H1 (cell line): ENCODE data around the gene ATF3. TPM values are rescaled to one million over a fixed set of nuclear protein-coding genes. Genes with fewer than 3 reads are reported as not detected.

Experiments
- CTCF ChIA-PET: fragments of 300-600 bp; sonication (Branson Sonifier 250); formaldehyde crosslinking; loops from one replicate; lab custom pipeline; 2021; ENCODE audit not compliant: partially characterized antibody; lab: Charles Lee
- POLR2A ChIA-PET: fragments of 300-600 bp; sonication (Branson Sonifier 250); formaldehyde crosslinking; loops from one replicate; lab custom pipeline; 2021; ENCODE audit warnings: inconsistent platforms; ENCODE audit not compliant: partially characterized antibody; lab: Charles Lee
- DNase-seq, 2 experiments: peaks; one replicate each; pipeline versions ENCODE4 v3.0.0 to v3.0.0-alpha.2; 2010 to 2022; ENCODE audit warnings: low spot score in 2 of 2, low read depth in 1 of 2, mixed read lengths in 1 of 2
- FAIRE-seq: peaks from 2 replicates; lab custom pipeline; 2011; peaks lifted over from hg19 to GRCh38; lab: Jason Lieb, UNC
- H2AFZ ChIP-seq: 2 replicates; pipeline ENCODE4 v1.8.1; 2012; ENCODE audit warnings: low read length, inconsistent platforms
- H2AK5ac ChIP-seq: 2 replicates; pipeline ENCODE4 v1.6.1; 2013; ENCODE audit warnings: low read depth, low read length
- H2BK120ac ChIP-seq: replicated peaks from 2 replicates; pipeline ENCODE3; 2013; ENCODE audit warnings: low read depth, low read length, inconsistent platforms
- H2BK12ac ChIP-seq: 2 replicates; pipeline ENCODE4 v1.6.1; 2013; ENCODE audit warnings: low read depth, low read length
- H2BK15ac ChIP-seq: 2 replicates; pipeline ENCODE4 v1.6.1; 2013; ENCODE audit warnings: low read length
- H2BK20ac ChIP-seq: 2 replicates; pipeline ENCODE4 v1.6.1; 2013; ENCODE audit warnings: low read length
- H2BK5ac ChIP-seq: 2 replicates; pipeline ENCODE4 v1.6.1; 2013; ENCODE audit warnings: low read depth, low read length
- H3K14ac ChIP-seq: 2 replicates; pipeline ENCODE4 v1.6.1; 2013; ENCODE audit warnings: inconsistent platforms; ENCODE audit not compliant: insufficient read length
- H3K18ac ChIP-seq: 2 replicates; pipeline ENCODE4 v1.6.1; 2013; ENCODE audit warnings: low read length; ENCODE audit errors: extremely low read depth
- H3K23ac ChIP-seq: 2 replicates; pipeline ENCODE4 v1.6.1; 2013; ENCODE audit warnings: inconsistent platforms; ENCODE audit not compliant: insufficient read length
- H3K23me2 ChIP-seq: 2 replicates; pipeline ENCODE4 v1.6.1; 2013; ENCODE audit warnings: low read depth, low read length
- H3K27ac ChIP-seq: 2 replicates; pipeline ENCODE4 v1.6.1; 2011; ENCODE audit warnings: low read depth, low read length, inconsistent platforms
- H3K27me3 ChIP-seq, 4 experiments: replicated peaks in 1 of 4; 1 replicate in 1 of 4; 2 replicates in 3 of 4; pipeline versions ENCODE4 v1.6.1 to v1.8.1; 2011 to 2013; ENCODE audit warnings: low read length in 3 of 4, mild to moderate bottlenecking in 3 of 4, inconsistent platforms in 2 of 4, mixed read lengths in 2 of 4, moderate library complexity in 1 of 4; ENCODE audit not compliant: control insufficient read depth in 3 of 4, insufficient read depth in 3 of 4; ENCODE audit errors: extremely low read depth in 1 of 4
- H3K36me3 ChIP-seq, 4 experiments: 2 replicates each; pipeline versions ENCODE4 v1.6.1 to v1.8.1; 2011 to 2013; ENCODE audit warnings: mild to moderate bottlenecking in 4 of 4, low read length in 3 of 4, moderate library complexity in 2 of 4, control low read depth in 1 of 4, inconsistent platforms in 1 of 4; ENCODE audit not compliant: insufficient read depth in 4 of 4, control insufficient read depth in 2 of 4
- H3K4ac ChIP-seq: replicated peaks from 2 replicates; pipeline ENCODE3; 2013; ENCODE audit warnings: low read length, low read depth, mixed read lengths, inconsistent platforms; ENCODE audit not compliant: insufficient read length
- H3K4me1 ChIP-seq, 4 experiments: replicated peaks in 1 of 4; 1 replicate in 1 of 4; 2 replicates in 3 of 4; pipeline versions ENCODE4 v1.6.1 to v1.8.1; 2011 to 2013; ENCODE audit warnings: low read length in 3 of 4, inconsistent platforms in 2 of 4, mixed read lengths in 1 of 4; ENCODE audit not compliant: insufficient read depth in 4 of 4, control insufficient read depth in 3 of 4
- H3K4me2 ChIP-seq, 2 experiments: 2 replicates each; pipeline versions ENCODE4 v1.6.1 to v1.8.1; 2011 to 2013; ENCODE audit warnings: low read depth in 2 of 2, low read length in 2 of 2, control low read depth in 1 of 2, inconsistent platforms in 1 of 2, mild to moderate bottlenecking in 1 of 2; ENCODE audit not compliant: insufficient read depth in 1 of 2
- H3K4me3 ChIP-seq, 4 experiments: fragments of 200-600, 300-600 bp in 1 of 4; sonication (generic), shearing (Covaris generic), sonication (Bioruptor Twin) in 1 of 4; 2 replicates each; pipeline versions ENCODE4 v1.5.1 to v1.8.1; 2011 to 2016; ENCODE audit warnings: low read length in 4 of 4, low read depth in 3 of 4, control low read depth in 2 of 4, inconsistent platforms in 2 of 4, mild to moderate bottlenecking in 2 of 4, mixed read lengths in 1 of 4, moderate library complexity in 1 of 4; ENCODE audit not compliant: insufficient read depth in 2 of 4; ENCODE audit errors: extremely low read depth in 1 of 4
- H3K56ac ChIP-seq: replicated peaks from 2 replicates; pipeline ENCODE3; 2013; ENCODE audit warnings: low read depth, mild to moderate bottlenecking, mixed read lengths, low read length, inconsistent platforms; ENCODE audit not compliant: insufficient read length
- H3K79me1 ChIP-seq: 2 replicates; pipeline ENCODE4 v1.6.1; 2013; ENCODE audit warnings: low read depth, low read length, control low read depth
- H3K79me2 ChIP-seq, 2 experiments: 2 replicates each; pipeline versions ENCODE4 v1.6.1 to v1.8.1; 2012 to 2013; ENCODE audit warnings: low read length in 2 of 2, mild to moderate bottlenecking in 2 of 2, inconsistent platforms in 1 of 2; ENCODE audit not compliant: insufficient read depth in 2 of 2, control insufficient read depth in 1 of 2
- H3K9ac ChIP-seq, 4 experiments: replicated peaks in 1 of 4; 1 replicate in 1 of 4; 2 replicates in 3 of 4; pipeline versions ENCODE4 v1.6.1 to v1.8.1; 2011 to 2013; ENCODE audit warnings: low read depth in 3 of 4, low read length in 3 of 4, control low read depth in 2 of 4, mild to moderate bottlenecking in 2 of 4, moderate library complexity in 2 of 4, inconsistent platforms in 1 of 4; ENCODE audit errors: extremely low read depth in 1 of 4
- H3K9me3 ChIP-seq, 2 experiments: 2 replicates each; pipeline versions ENCODE4 v1.6.1 to v1.8.1; 2012 to 2013; ENCODE audit warnings: mild to moderate bottlenecking in 2 of 2, moderate library complexity in 2 of 2, control low read depth in 1 of 2, inconsistent platforms in 1 of 2, low read depth in 1 of 2, low read length in 1 of 2, mixed read lengths in 1 of 2; ENCODE audit not compliant: insufficient read depth in 2 of 2
- H4K20me1 ChIP-seq, 2 experiments: replicated peaks in 1 of 2; 2 replicates each; pipeline versions ENCODE3 to v1.8.1; 2011 to 2013; ENCODE audit warnings: inconsistent platforms in 2 of 2, low read length in 2 of 2, mild to moderate bottlenecking in 1 of 2; ENCODE audit not compliant: insufficient read depth in 2 of 2, control insufficient read depth in 1 of 2
- H4K5ac ChIP-seq: 2 replicates; pipeline ENCODE4 v1.6.1; 2013; ENCODE audit warnings: low read length, low read depth, mixed read lengths, inconsistent platforms; ENCODE audit not compliant: insufficient read length
- H4K8ac ChIP-seq: 2 replicates; pipeline ENCODE4 v1.8.0; 2013; ENCODE audit warnings: mild to moderate bottlenecking, moderate library complexity, low read length, inconsistent platforms; ENCODE audit not compliant: insufficient read depth; ENCODE audit errors: extremely low read depth
- H4K91ac ChIP-seq: replicated peaks from 2 replicates; pipeline ENCODE3; 2013; ENCODE audit warnings: low read length, mixed read lengths, inconsistent platforms; ENCODE audit not compliant: insufficient read length
- CREB1 ChIP-seq: IDR thresholded peaks from 2 replicates; pipeline ENCODE4 v1.6.1; 2012; ENCODE audit warnings: inconsistent platforms
- KDM4A ChIP-seq: IDR thresholded peaks from one replicate; pipeline ENCODE4 v1.7.1; 2012; ENCODE audit warnings: low read depth, mild to moderate bottlenecking, moderate library complexity, low read length, inconsistent platforms; ENCODE audit not compliant: severe bottlenecking
- MAFK ChIP-seq: IDR thresholded peaks from 2 replicates; pipeline ENCODE4 v1.6.1; 2012; ENCODE audit warnings: low read depth, mild to moderate bottlenecking, improper control_type of control experiment, low read length
- POLR2A ChIP-seq, 2 experiments: IDR thresholded peaks; 1 replicate in 1 of 2; 2 replicates in 1 of 2; pipeline ENCODE4 v1.6.1; 2011; ENCODE audit warnings: low read depth in 2 of 2, low read length in 2 of 2, mild to moderate bottlenecking in 2 of 2; ENCODE audit errors: control extremely low read depth in 1 of 2
- SAP30 ChIP-seq: fragments of 300-600 bp; sonication (generic); IDR thresholded peaks from 2 replicates; pipeline ENCODE4 v1.7.1; 2012; ENCODE audit warnings: low read length, moderate library complexity, mild to moderate bottlenecking, inconsistent platforms; ENCODE audit not compliant: insufficient read depth, insufficient replicate concordance
- TBP ChIP-seq: IDR thresholded peaks from 2 replicates; pipeline ENCODE4 v1.6.1; 2011; ENCODE audit warnings: low read depth, low read length, improper control_type of control experiment
- WGBS, 2 experiments: shearing (Covaris generic) in 1 of 2; methylation state at CpG; one replicate each; pipeline versions ENCODE4 v1.1.6 to v1.1.7; 2013 to 2015; ENCODE audit warnings: low lambda C conversion rate in 2 of 2, mixed read lengths in 2 of 2, inconsistent platforms in 1 of 2, low coverage in 1 of 2, missing lambda C conversion rate in 1 of 2; ENCODE audit not compliant: insufficient replicate concordance in 2 of 2, insufficient coverage in 1 of 2, insufficient read length in 1 of 2; ENCODE audit errors: extremely low coverage in 1 of 2, missing lambda C conversion rate in 1 of 2; 5-methylcytosine and 5-hydroxymethylcytosine counted together
- polyA plus RNA-seq, 7 experiments: library from polyadenylated mRNA; depleted of rRNA in 3 of 7; stranded (reverse) in 5 of 7; unstranded in 2 of 7; fragments of >200 nt in 5 of 7; fragments of 200-250 nt in 2 of 7; gene quantifications; 1 replicate in 5 of 7; 2 replicates in 1 of 7; 4 replicates in 1 of 7; pipeline versions ENCODE4 v1.2.1 to v1.2.3, GENCODE V29; 2011 to 2013; ENCODE audit warnings: missing spikeins in 2 of 7, mixed read lengths in 2 of 7
- total RNA-seq: library from RNA; stranded (reverse); fragmentation: NEBNext Ultra II Directional; extraction: Animal tissue kit (Norgen Biotek cat#: 25700); gene quantifications from 2 replicates; pipeline ENCODE4 v1.2.1, GENCODE V29; 2021

The ATF3 gene
- total and polyA plus RNA-seq, 2 of the 8 experiments (the other 6 are each of a cell fraction or from before 2014, with no cell fraction given): 12.2 to 27.7 TPM

GRCh38 chr1:212609701-212610574 is 1.4 kb downstream of the ATF3 start:
- no peak overlapping the region for H3K14ac ChIP-seq
- no peak overlapping the region for H2BK20ac ChIP-seq
- H3K36me3 ChIP-seq: peaks cover 0 to 5% (median 0%) of the 10 kb centered on the region in 4 experiments; a peak in 1 of 8 replicates
- H2AK5ac ChIP-seq: no peak overlapping the region
- DNase-seq (no peak), FAIRE-seq (no peak)
- H3K4me3 ChIP-seq: peak overlapping the region; percentile 51 to 96 (median 74)
- H3K27ac ChIP-seq: no peak overlapping the region
- H3K9me3 ChIP-seq: no peaks in the 10 kb centered on the region
- H4K91ac ChIP-seq: peak overlapping the region; percentile 37
- 23% methylated on average over 20 of the region's 20 CpGs; no CpG with 5 or more reads in 1 of the 2 experiments for WGBS, 2 experiments
- no peak overlapping the region for H2BK5ac ChIP-seq
- H3K79me1 ChIP-seq: peaks cover 8% of the 10 kb centered on the region
- H3K23ac ChIP-seq: no peak overlapping the region
- H2BK12ac ChIP-seq: no peak overlapping the region
- H4K5ac ChIP-seq: no peak overlapping the region
- H3K79me2 ChIP-seq: peaks cover 0 to 54% of the 10 kb centered on the region in 2 experiments; a peak in 2 of 4 replicates
- TF ChIP-seq MAFK: peak; percentile 5; the same call in 1 of the 2 replicates
- peak in 1 of 2 experiments; percentile 64; a peak in 2 of 3 replicates for TF ChIP-seq POLR2A (IDR thresholded peaks at IDR 0.05; ENCODE audit: control extremely low read depth in 1 of 2, low read depth in 2 of 2, low read length in 2 of 2)
- no peak for TF ChIP-seq CREB1
- peak; percentile 65 for TF ChIP-seq KDM4A
- no peak for TF ChIP-seq TBP
- TF ChIP-seq SAP30: peak; percentile 52
- no peak overlapping the region for H2AFZ ChIP-seq
- POLR2A ChIA-PET: interaction anchor here (0.6 to 6.4 kb wide), 28 partner anchors 10 to 227 kb away, joined by 3 to 94 read pairs (median 4); partner anchors contain the start of genes BATF3 and NENF
- peaks cover 10 to 38% (median 27%) of the 10 kb centered on the region in 4 experiments; a peak in 6 of 7 replicates for H3K27me3 ChIP-seq
- peaks cover 12 to 18% of the 10 kb centered on the region in 2 experiments for H4K20me1 ChIP-seq
- H2BK120ac ChIP-seq: no peak overlapping the region
- H3K18ac ChIP-seq: peak overlapping the region; percentile 41; the same call in 1 of the 2 replicates
- H3K4me1 ChIP-seq: peaks cover 16 to 43% (median 30%) of the 10 kb centered on the region in 4 experiments
- peaks cover 18% of the 10 kb centered on the region for H3K23me2 ChIP-seq
- peak overlapping the region; percentile 50 for H3K4ac ChIP-seq
- H3K4me2 ChIP-seq: peak overlapping the region; percentile 96 to 97
- peak overlapping the region; percentile 31; the same call in 1 of the 2 replicates for H4K8ac ChIP-seq
- peak overlapping the region; percentile 19; the same call in 1 of the 2 replicates for H2BK15ac ChIP-seq
- peak overlapping the region; percentile 50 for H3K56ac ChIP-seq
- CTCF ChIA-PET: interaction anchor here (0.7 to 3.0 kb wide), 9 partner anchors 8 to 208 kb away, joined by 3 to 21 read pairs (median 3); no protein-coding TSS in a partner anchor
- H3K9ac ChIP-seq: peak overlapping the region in 3 of 4 experiments; percentile 52 to 80 (median 54); a peak in 6 of 7 replicates
